ENCODE measurements around the gene TRAF4. TPM values are rescaled to one million over a fixed set of nuclear protein-coding genes. Genes with fewer than 3 reads are reported as not detected.
A peak's percentile ranks its signal among the peaks of the same experiment; 100 is the strongest.
"Not testable (repeated sequence)": the region's sequence is repeated elsewhere in the genome, so short reads cannot be mapped to it uniquely, and the experiment has no call there.

Gene TRAF4
- total RNA-seq, 1 donor from 2014 or later: 168 TPM

GRCh38 chr17:28755486-28755885, 11.7 kb downstream of the TRAF4 start:
- Mint-ChIP-seq H3K27ac (no peak overlapping the region), H3K27me3 (no peaks in the 10 kb centered on the region), H3K4me1 (peaks cover 4% of the 10 kb centered on the region), H3K4me3 (no peak overlapping the region), H3K36me3 (ENCODE audit: low read depth) (peaks cover 41% of the 10 kb centered on the region), H3K9me3 (no peaks in the 10 kb centered on the region)
- DNase-seq: no peak
- intact Hi-C loops (cut with micrococcal nuclease): no loop called here

GRCh38 chr17:28756049-28756804, 12.4 kb downstream of the TRAF4 start:
- Mint-ChIP-seq H3K27ac (peak overlapping the region; percentile 32), H3K4me1 (peaks cover 4% of the 10 kb centered on the region), H3K27me3 (no peaks in the 10 kb centered on the region), H3K9me3 (no peaks in the 10 kb centered on the region), H3K36me3 (ENCODE audit: low read depth) (peaks cover 36% of the 10 kb centered on the region), H3K4me3 (no peak overlapping the region)
- intact Hi-C loops (cut with micrococcal nuclease): no loop called here
- DNase-seq: no peak

- intact Hi-C loops (cut with micrococcal nuclease): no loop called here
- Mint-ChIP-seq H3K4me1 (peaks cover 12% of the 10 kb centered on the region), H3K9me3 (no peaks in the 10 kb centered on the region), H3K27me3 (no peaks in the 10 kb centered on the region), H3K36me3 (ENCODE audit: low read depth) (peaks cover 31% of the 10 kb centered on the region), H3K4me3 (no peak overlapping the region), H3K27ac (no peak overlapping the region)
- DNase-seq: no peak
These were observed 14.8 kb downstream of the TRAF4 start for GRCh38 chr17:28758411-28759121.

- peaks cover 14% of the 10 kb centered on the region for H3K4me1 Mint-ChIP-seq
- H3K9me3 Mint-ChIP-seq: no peaks in the 10 kb centered on the region
- no peak for DNase-seq
- H3K4me3 Mint-ChIP-seq: no peak overlapping the region
- intact Hi-C loops (cut with micrococcal nuclease): no loop called here
- no peaks in the 10 kb centered on the region for H3K27me3 Mint-ChIP-seq
- H3K36me3 Mint-ChIP-seq (ENCODE audit: low read depth): peaks cover 33% of the 10 kb centered on the region
- no peak overlapping the region for H3K27ac Mint-ChIP-seq
These were observed 15.6 kb downstream of the TRAF4 start for GRCh38 chr17:28759256-28759865.

GRCh38 chr17:28760601-28761562, 17.1 kb downstream of the TRAF4 start:
- Mint-ChIP-seq H3K27ac (no peak overlapping the region), H3K36me3 (ENCODE audit: low read depth) (peaks cover 30% of the 10 kb centered on the region), H3K27me3 (no peaks in the 10 kb centered on the region), H3K4me3 (no peak overlapping the region), H3K9me3 (no peaks in the 10 kb centered on the region), H3K4me1 (peaks cover 19% of the 10 kb centered on the region)
- no peak for DNase-seq
- intact Hi-C loops (cut with micrococcal nuclease): loop anchor here (5.0 kb wide), 3 partner anchors 34 to 191 kb away; partner anchors contain the start of genes NEK8, PHF12 and TLCD1

GRCh38 chr17:28763137-28763799, 19.5 kb downstream of the TRAF4 start:
- peaks cover 15% of the 10 kb centered on the region for H3K4me1 Mint-ChIP-seq
- H3K4me3 Mint-ChIP-seq: no peak overlapping the region
- H3K9me3 Mint-ChIP-seq: no peaks in the 10 kb centered on the region
- intact Hi-C loops (cut with micrococcal nuclease): loop anchor here (1.0 to 5.0 kb wide), 6 partner anchors 36 to 189 kb away; partner anchors contain the start of genes DHRS13, FAM222B, NEK8 and PHF12
- no peaks in the 10 kb centered on the region for H3K27me3 Mint-ChIP-seq
- peaks cover 23% of the 10 kb centered on the region for H3K36me3 Mint-ChIP-seq (ENCODE audit: low read depth)
- no peak overlapping the region for H3K27ac Mint-ChIP-seq
- DNase-seq: no peak

GRCh38 chr17:28763804-28764266, 20.0 kb downstream of the TRAF4 start:
- no peak overlapping the region for H3K4me3 Mint-ChIP-seq
- intact Hi-C loops (cut with micrococcal nuclease): loop anchor here (1.0 to 5.0 kb wide), 6 partner anchors 37 to 188 kb away; partner anchors contain the start of genes DHRS13, FAM222B, NEK8 and PHF12
- DNase-seq: peak; percentile 93
- peaks cover 18% of the 10 kb centered on the region for H3K36me3 Mint-ChIP-seq (ENCODE audit: low read depth)
- no peaks in the 10 kb centered on the region for H3K9me3 Mint-ChIP-seq
- no peaks in the 10 kb centered on the region for H3K27me3 Mint-ChIP-seq
- H3K27ac Mint-ChIP-seq: no peak overlapping the region
- H3K4me1 Mint-ChIP-seq: peaks cover 15% of the 10 kb centered on the region

- Mint-ChIP-seq H3K27me3 (no peaks in the 10 kb centered on the region), H3K27ac (no peak overlapping the region), H3K4me3 (no peak overlapping the region), H3K9me3 (no peaks in the 10 kb centered on the region), H3K4me1 (peaks cover 17% of the 10 kb centered on the region), H3K36me3 (ENCODE audit: low read depth) (peaks cover 12% of the 10 kb centered on the region)
- intact Hi-C loops (cut with micrococcal nuclease): no loop called here
- no peak for DNase-seq
These were observed 21.2 kb downstream of the TRAF4 start for GRCh38 chr17:28765038-28765437.

- intact Hi-C loops (cut with micrococcal nuclease): no loop called here
- DNase-seq: no peak
- Mint-ChIP-seq H3K9me3 (no peaks in the 10 kb centered on the region), H3K36me3 (ENCODE audit: low read depth) (peaks cover 8% of the 10 kb centered on the region), H3K4me3 (no peak overlapping the region), H3K27me3 (no peaks in the 10 kb centered on the region), H3K27ac (peak overlapping the region; percentile 34), H3K4me1 (peaks cover 20% of the 10 kb centered on the region)
These were observed 29.9 kb downstream of the TRAF4 start for GRCh38 chr17:28773736-28774135.

GRCh38 chr17:28774206-28774605, 30.4 kb downstream of the TRAF4 start:
- intact Hi-C loops (cut with micrococcal nuclease): no loop called here
- Mint-ChIP-seq H3K27me3 (no peaks in the 10 kb centered on the region), H3K4me1 (peaks cover 24% of the 10 kb centered on the region), H3K4me3 (no peak overlapping the region), H3K9me3 (no peaks in the 10 kb centered on the region), H3K36me3 (ENCODE audit: low read depth) (peaks cover 13% of the 10 kb centered on the region), H3K27ac (no peak overlapping the region)
- DNase-seq: no peak

GRCh38 chr17:28777178-28777577, 33.4 kb downstream of the TRAF4 start:
- intact Hi-C loops (cut with micrococcal nuclease): no loop called here
- Mint-ChIP-seq H3K36me3 (ENCODE audit: low read depth) (peaks cover 21% of the 10 kb centered on the region), H3K27me3 (no peaks in the 10 kb centered on the region), H3K4me3 (no peak overlapping the region), H3K4me1 (peaks cover 26% of the 10 kb centered on the region), H3K9me3 (no peaks in the 10 kb centered on the region), H3K27ac (peak overlapping the region; percentile 36)
- no peak for DNase-seq

GRCh38 chr17:28779601-28780000, 35.8 kb downstream of the TRAF4 start:
- H3K4me1 Mint-ChIP-seq: peaks cover 25% of the 10 kb centered on the region
- H3K9me3 Mint-ChIP-seq; intact Hi-C loops (cut with micrococcal nuclease); H3K4me3 Mint-ChIP-seq; H3K27me3 Mint-ChIP-seq; DNase-seq; H3K27ac Mint-ChIP-seq: not testable (repeated sequence)
- H3K36me3 Mint-ChIP-seq (ENCODE audit: low read depth): peaks cover 15% of the 10 kb centered on the region

GRCh38 chr17:28783161-28783560, 39.4 kb downstream of the TRAF4 start:
- intact Hi-C loops (cut with micrococcal nuclease): no loop called here
- Mint-ChIP-seq H3K27ac (no peak overlapping the region), H3K4me1 (peaks cover 11% of the 10 kb centered on the region), H3K9me3 (no peaks in the 10 kb centered on the region), H3K4me3 (no peak overlapping the region), H3K36me3 (ENCODE audit: low read depth) (peaks cover 16% of the 10 kb centered on the region), H3K27me3 (no peaks in the 10 kb centered on the region)
- DNase-seq: no peak

Measured in activated CD4-positive, alpha-beta T cell treated with anti-CD3 and anti-CD28 coated beads, Interleukin-2, amount 10 ng/mL, durations not matched to agents 24 days and 14 days (primary cell).